Glomerular endothelial cell (primary cell): ENCODE measurements around the gene CROCC. TPM values are rescaled to one million over a fixed set of nuclear protein-coding genes. Genes with fewer than 3 reads are reported as not detected.
"Not testable (repeated sequence)": the region's sequence is repeated elsewhere in the genome, so short reads cannot be mapped to it uniquely, and the experiment has no call there.

ENCODE experiments used
- DNase-seq: peaks from one replicate; pipeline ENCODE4 v3.0.0-alpha.2; 2011; ENCODE audit warnings: low read depth, low spot score; ENCODE audit errors: extremely low read depth
- total RNA-seq: library from RNA; depleted of rRNA; stranded (reverse); fragments of >200 nt; gene quantifications from 2 replicates; pipeline ENCODE4 v1.2.3, GENCODE V29; 2015

The CROCC gene
- total RNA-seq, 1 donor from 2014 or later: 22.9 TPM

DNA sequence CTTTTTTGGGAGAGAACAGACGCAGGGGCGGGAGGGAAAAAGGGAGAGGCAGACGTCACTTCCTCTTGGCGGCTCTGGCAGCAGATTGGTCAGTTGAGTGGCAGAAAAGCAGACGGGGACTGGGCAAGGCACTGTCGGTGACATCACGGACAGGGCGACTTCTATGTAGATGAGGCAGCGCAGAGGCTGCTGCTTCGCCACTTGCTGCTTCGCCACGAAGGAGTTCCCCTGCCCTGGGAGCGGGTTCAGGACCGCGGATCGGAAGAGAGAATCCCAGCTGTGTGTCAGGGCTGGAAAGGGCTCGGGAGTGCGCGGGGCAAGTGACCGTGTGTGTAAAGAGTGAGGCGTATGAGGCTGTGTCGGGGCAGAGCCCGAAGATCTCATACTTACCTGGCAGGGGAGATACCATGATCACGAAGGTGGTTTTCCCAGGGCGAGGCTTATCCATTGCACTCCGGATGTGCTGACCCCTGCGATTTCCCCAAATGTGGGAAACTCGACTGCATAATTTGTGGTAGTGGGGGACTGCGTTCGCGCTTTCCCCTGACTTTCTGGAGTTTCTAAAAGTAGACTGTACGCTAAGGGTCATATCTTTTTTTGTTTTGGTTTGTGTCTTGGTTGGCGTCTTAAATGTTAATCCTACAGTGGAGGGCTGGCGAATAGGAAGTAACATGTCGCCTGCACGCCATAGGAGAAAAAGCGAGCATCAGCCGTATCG lies 26.0 kb upstream of the CROCC start, which contains the start of gene RNU1-2:
Gene RNU1-2 (plus strand): TSS at position 383 of the 718 bp plus-strand sequence.
- peak; percentile 93 for DNase-seq

DNA sequence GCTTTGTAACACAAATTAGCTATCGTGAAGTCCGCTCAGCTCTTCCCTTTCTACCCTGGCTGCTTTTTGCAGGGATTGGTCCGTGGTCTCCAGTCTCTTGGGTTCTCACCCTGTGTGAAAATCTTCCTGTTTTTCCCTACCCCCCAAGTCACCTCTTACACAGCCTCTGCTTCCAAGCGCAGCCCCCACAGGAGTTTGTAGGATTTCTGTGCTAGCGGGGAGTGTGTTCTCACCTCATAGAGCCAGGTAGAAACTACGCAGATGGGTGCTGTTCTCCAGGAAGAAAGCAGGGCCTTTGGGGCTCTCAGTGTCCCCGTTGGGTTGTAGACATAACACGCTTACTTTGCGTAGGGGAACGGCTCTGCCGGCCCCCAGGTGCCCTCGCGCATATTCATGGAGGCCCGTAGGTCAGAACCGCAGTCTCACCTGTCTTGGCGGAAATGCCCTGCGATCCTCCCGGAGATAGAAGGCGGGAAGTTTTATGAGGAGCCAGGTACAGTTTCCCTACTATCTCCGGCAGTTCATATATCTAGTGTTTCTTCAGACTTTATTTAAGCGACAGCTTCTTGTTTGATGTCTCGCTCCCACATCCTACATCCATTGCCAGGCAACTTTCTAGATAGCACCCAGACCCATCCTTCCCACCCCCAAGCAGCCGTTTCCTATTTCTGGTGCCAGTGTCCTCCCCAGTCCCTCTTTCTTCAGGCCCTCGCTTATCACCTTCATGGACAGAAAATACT lies 25.2 kb upstream of the CROCC start:
- not testable (repeated sequence) for DNase-seq

DNA sequence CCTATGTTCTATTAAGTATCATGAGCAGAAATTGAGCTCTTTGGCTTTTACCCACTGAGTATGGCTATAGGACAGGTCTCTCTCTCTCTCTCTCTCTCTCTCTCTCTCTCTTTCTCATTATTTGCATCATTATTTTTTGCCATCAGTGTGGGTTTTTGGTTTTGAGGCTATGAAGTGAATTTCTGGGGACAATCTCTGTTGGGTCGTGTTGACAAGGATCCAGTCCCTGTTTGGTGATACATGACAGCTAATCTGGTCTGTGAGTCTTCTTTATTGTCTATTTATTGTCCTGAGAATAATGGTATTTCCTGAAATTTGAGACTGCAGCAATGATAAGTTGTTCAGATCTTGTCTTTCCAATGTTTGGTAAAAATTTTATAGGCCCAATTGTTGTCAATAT lies 24.1 kb upstream of the CROCC start:
- not testable (repeated sequence) for DNase-seq

DNA sequence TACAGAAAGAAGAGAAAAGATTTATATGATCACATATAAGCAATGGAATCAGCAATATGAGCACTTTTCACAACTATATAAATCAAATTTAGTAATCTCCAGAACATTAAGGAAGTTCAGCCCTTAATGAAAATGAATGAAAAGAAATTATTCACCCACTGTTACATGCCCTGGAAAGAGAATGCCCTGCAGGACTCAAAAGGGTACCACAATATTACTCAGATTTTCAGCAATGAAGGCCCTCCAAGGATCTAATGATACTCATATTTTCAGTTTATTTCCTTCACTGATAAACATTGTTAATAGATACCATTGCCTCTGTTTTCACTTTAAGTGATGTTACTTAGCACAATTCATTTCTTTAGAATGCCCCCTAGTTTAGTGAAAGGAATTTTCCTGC lies 23.4 kb upstream of the CROCC start:
- not testable (repeated sequence) for DNase-seq

DNA sequence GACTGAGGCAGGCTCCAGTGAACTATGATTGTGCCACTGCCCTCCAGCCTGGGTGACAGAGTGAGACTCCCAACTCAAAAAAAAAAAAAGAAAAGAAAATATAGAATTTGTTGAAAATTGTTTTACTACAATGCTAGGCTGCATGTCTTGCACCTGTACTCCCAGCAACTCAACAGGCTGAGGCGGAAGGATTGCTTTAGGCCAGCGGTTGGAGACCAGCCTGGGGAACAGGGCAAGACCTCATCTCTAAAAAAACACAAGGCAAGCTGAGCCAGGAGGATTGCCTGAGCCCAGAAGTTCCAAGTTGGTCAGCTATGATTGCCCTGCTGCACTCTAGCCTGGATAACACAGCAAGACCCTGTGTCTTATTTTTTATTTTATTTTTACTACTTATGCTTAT lies 22.7 kb upstream of the CROCC start:
- DNase-seq: not testable (repeated sequence)

DNA sequence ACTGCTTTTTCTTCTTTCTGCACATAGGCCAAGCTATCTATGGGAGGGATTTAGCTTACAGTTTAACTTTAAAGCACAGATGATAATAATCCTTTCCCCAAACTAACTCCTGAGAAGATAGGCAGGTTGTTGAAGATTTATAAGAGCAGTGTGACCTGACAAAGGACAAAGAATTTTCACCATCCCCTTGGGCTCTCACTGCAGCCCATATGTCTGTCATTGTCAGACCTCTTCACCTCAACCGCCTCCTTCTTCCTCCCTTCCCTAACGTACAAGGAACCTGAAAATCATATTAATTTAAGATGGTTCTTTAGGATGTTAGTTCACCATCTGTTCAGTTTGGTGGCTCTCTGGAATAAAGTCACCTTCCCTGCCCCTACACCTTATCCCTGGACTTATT lies 21.0 kb upstream of the CROCC start:
- no peak for DNase-seq

DNA sequence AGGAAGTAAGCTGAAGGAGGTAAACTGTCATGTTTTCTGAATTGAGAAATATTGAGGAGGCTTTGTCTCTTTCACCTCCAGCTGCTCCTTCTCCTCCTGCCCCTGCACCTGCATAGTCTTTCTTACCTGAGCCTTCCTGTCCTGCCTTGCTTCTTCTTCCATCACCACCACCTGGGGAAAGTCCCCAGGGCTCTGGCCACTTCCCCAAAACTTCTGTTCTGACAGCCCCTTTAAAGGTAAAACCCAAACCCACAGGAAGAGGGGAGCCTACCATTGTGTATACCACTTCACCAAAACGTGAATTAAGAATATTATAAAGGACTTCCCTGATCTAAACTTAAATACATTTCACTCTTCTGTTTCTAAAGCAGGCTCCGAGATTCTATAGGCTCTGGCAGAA lies 20.4 kb upstream of the CROCC start:
- not testable (repeated sequence) for DNase-seq

DNA sequence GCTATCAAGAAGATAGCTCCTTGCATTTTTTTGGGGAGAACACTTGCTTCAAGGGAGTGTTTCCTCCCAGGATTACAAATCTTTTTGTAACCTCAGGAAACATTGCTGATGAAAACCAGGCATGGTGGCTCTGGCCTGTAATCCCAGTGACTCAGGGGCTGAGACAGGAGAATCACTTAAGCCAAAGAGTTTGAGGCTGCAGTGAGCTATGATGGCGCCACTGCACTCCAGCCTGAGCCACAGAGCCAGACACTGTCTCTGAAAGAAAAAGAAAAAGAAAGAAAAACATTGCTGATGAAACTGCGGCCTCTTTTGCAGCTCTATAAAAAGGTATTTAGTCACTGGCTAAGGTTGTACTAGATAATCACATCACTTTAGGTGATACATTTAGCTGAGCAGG lies 18.7 kb upstream of the CROCC start:
- DNase-seq: no peak

DNA sequence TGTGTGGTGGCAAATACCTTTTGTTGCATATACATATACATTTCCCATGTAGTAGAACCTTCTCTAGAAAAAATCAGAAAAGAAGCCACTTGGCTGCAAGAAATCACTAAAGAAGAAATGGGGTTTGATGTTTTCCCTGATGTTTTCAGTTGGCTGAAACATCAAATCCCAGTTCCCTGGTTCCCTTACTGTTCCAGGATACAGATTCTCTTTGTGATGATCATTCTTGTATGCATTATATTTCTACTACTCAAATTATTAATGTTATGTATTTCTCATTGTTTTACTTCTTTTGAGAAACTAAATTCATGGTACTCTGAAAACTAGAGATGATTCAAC lies 18.3 kb upstream of the CROCC start:
- DNase-seq: no peak

DNA sequence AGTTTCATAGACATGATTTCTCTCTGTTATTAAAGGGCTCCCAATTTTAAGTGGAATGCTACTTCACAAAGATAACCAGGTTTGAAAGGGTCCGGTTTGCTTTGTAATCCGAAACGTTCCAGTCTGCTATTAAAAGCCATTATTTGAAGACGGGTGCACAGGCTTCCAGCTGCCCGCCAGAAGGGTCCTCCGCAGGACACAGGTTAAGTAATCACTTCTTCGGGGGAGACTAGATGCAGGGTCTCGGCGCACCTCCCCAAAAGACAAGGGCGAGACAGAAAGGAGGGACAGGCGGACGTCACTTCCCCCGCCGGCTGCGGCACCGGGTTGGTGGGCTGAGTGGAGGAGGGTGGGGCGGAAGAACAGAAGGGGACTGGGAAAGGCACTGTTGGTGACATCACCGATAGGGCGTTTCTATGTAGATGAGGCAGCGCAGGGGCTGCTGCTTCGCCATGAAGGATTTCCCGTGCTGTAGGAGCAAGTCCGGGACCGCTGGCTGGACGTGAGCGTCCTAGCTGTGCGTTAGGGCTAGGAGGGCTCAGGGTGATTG lies 17.1 kb upstream of the CROCC start:
- peak; percentile 94 for DNase-seq

DNA sequence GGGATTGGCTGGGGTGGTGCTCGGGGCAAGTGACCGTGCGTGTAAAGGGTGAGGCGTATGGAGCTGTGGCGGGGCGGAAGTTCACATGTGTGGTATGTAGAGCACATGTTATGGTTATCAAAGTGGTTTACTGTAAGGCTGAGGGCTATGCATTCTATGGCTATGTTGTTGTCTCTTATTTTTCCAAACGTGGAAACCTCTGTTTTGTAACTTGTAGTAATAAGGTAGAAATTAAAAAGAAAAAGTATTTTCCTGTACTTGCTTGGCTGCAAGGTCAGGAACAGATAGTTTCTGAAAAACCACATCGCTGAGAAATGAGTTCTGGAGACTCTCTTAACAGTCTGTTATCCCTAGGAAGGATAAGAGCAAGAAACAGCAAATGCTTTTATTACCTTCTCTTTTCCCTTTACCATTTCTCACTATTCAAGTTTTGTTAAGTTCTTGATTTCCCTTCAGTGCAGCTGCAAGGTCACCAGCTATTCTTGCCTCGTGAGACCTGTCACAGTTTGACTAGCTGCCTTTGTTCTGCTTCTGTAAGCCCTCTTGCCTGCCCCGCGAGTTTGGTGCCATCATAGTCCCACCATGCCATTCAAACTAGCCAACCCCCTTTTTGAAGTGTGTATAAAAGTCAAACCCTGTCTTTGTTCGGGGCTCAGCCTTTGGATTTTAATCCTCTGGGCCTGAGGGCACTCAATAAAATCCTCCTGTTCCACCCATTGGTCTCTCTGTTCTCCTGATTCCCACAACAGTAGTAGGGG lies 16.4 kb upstream of the CROCC start:
- peak; percentile 83 for DNase-seq

DNA sequence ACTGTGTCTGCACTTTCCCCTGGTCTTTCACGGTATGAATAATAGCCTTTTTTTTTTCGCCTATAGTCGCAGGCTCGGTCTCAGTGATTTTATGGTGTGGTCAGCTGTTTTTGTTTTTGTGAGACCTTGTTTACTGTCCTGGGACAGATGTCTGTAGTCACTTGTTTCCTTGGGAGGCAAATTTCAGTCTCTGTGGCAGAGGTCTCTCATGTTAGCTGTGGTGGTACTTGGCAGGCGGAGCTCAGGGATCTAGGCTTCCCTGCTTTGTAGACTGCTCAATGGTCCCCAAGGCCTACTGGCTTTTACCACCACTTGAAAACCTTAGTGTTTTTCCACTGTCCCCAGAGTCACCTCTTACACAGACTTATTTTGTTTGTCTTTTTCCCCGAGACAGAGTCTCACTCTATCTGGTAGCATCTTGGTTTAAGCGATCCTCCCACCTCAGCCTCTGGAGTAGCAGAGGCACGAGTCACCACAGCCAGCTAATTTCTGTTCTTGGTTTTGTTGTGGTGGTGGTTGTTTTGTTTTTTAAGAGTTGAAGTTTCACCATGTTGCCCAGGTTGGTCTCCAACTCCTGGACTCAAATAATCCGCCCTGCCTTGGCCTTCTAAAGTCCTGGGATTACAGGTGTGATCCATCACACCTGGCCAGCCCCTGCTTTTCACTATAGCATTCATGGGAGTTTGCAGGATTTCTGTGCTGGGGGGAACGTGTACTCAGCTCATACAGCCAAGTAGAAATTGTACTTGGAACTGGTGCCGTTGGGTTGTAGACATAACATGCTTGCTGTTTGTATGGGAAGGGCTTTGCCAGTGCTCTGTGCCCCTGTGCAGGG lies 15.6 kb upstream of the CROCC start:
- DNase-seq: no peak

DNA sequence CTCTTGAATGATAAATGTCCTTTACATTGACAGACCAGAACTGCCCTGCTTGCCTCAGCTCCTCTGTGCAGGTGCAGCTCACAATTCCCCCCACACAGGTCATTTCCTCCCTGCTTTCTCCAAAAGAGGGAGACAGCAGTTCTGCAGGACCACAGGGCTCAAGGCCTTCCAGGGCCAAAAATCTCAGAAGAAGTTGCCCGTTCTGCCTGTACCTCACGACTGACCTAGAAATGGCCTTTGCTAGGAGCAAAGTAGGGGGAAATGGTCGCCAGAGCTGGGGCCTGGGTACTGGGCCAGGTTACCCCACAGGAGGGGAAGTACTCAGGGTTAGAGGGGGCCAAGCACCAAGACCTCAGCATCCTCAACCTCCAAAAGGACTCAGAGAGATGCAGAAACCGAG lies 14.9 kb upstream of the CROCC start:
- no peak for DNase-seq

DNA sequence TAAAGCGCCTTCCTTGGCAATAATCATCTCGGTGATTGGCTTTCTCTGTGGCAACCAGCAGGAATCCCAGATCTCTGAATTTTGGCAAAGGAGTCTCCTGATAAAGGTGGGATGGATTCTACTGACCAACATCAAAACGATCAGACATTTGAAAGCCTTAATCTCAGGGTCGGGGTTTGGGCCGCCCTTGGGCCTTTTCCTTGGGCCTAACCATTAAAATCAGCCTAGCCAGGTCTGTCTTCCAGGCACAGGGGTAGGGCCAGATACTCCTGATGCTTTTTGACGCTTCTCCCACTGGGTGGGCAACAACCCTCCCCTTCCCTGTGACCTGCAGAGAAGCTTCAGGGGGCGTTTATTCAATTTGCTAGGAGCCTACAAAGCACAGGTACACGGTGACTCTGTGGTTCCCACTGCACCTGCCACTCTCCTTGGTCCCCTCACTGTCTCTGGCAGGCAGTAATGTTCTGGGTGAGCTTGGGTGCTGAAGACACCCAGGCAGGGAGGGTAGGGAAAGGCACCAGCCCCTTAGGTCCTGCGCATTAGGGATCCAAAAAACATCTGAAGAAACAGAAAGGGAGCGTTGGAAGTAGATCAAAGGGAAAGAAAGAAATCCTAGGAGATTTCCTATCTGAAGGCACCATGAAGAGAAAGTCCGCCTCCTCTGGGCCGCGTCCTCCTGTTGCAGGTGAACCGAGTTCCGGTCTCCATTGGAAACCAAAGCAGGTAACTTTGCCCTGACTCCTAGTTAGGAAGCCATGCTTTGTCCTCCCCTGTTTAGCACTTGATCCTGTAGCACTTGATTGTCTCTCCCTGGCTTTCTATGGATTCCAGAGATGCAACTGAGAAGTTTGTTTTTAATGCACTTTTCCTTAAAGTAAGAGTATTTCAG lies 13.6 kb upstream of the CROCC start:
- DNase-seq: no peak

DNA sequence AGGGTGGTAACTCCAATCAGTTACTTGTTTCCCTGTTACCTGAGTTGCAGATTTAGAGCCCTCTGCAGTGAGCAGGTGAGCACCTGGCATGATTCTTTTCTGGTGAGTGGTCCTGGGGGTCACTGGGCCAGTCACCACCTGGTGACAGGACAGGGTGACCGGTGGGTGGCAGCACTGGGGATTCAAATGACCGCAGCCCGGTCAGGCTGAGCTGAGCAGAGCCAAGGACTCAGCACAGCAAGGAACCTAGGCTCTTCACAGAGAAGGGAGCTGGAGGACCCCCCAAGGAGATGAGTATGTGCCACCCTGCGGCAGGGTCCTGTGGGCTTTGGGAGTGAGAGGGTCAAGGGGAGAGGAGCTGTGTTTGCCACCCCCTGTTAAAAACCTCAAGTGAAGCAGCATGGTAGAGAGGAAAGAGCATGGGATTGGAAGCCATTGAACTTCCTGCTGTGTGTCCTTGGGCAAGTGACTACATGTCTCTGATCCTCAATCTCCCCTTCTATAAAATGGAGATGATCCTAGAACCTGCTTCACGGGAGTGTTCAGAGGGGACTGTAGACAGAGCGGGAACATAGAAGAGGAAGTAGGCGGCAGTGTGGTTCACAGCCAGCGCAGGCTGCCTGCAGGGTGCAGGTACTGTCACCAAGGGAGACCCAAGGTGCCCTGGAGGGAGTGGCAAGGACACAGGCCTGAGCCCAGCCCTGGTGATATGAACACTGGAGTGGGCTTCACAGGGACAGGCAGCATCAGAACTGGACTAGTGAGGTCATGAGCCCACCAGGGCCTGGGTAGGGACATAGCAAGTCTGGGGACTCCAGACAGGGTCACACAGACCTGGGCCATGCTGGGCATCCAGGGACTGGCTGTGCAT lies 9.6 kb upstream of the CROCC start:
- DNase-seq: not testable (repeated sequence)

DNA sequence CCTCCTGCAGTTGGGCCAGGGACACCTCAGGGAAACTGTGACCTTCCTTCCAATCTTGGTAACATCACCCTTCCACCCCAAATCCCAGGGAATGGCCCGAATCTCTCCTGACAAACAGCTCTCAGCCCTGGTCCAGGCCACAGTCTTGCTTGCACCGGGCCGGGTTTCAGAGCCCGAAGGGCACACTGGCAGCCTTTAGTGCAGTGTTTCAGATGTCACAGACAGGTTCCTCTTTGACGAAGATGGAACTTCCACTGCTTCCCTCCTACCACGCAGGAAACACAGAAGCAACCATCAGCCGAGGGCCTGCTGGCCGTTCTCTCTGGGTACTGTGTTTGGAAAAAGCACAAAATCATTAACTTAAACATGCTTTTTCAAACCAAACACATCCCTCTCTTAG lies 9.0 kb upstream of the CROCC start:
- not testable (repeated sequence) for DNase-seq

DNA sequence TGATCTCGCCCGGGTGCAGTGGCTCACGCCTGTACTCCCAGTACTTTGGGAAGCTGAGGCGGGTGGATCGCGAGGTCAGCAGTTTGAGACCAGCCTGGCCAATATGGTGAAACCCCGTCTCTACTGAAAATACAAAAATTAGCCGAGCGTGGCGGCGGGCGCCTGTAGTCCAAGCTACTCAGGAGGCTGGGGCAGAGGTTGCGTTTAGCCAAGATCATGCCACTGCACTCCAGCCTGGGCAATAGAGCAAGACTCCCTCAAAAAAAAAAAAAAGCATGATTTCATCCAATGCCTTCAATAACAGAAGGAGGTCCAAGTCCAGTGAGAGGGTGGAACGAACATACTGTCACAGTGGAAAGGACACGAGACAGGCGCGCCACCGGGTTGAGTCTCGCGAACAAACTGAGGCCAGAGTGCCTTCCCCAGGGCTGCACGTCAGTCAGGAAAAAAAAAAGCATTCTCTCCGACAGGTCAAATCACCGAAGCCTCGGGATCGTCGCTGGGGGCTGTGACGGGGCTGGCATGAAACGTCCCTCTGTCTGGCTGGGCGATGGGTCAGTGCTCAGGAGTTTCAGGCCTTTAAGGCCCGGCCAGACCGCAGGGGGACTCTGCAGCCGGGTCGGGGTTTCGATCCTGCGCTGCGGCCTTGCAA lies 8.4 kb upstream of the CROCC start:
- no peak for DNase-seq
